Transverse colon (tissue), 4 donors: ENCODE results near the gene SLIT3. TPM values are rescaled to one million over a fixed set of nuclear protein-coding genes. Genes with fewer than 3 reads are reported as not detected.

Source experiments
- DNase-seq: peaks from one replicate; pipeline ENCODE4 v3.0.0-alpha.2; 2019
- H3K27ac ChIP-seq, 4 donors: fragments of 200-600 bp; sonication (generic); 2 replicates each; pipeline ENCODE4 v1.5.1; 2016 to 2018; ENCODE audit warnings: inconsistent platforms in 4 of 4
- H3K27me3 ChIP-seq: fragments of 200-600 bp; sonication (generic); 2 replicates; pipeline ENCODE4 v1.5.1; 2017; ENCODE audit warnings: inconsistent platforms
- H3K36me3 ChIP-seq, 4 donors: fragments of 200-600 bp; sonication (generic); 2 replicates each; pipeline ENCODE4 v1.5.1; 2017 to 2019; ENCODE audit warnings: inconsistent platforms in 4 of 4
- H3K4me1 ChIP-seq, 4 donors: fragments of 200-600 bp; sonication (generic); 2 replicates each; pipeline ENCODE4 v1.5.1; 2017 to 2020; ENCODE audit warnings: inconsistent platforms in 4 of 4
- H3K4me3 ChIP-seq, 4 donors: fragments of 200-600 bp; sonication (generic); 1 replicate in 1 of 4; 2 replicates in 3 of 4; pipeline versions ENCODE4 v1.5.1 to v1.6.1; 2017 to 2019; ENCODE audit warnings: inconsistent platforms in 4 of 4
- H3K9me3 ChIP-seq, 2 donors: fragments of 200-600 bp; sonication (generic); 2 replicates each; pipeline ENCODE4 v1.5.1; 2017 to 2019; ENCODE audit warnings: inconsistent platforms in 2 of 2
- EP300 ChIP-seq: sonication (generic); formaldehyde crosslinking; IDR thresholded peaks from one replicate; pipeline ENCODE4 v1.6.1; 2017; ENCODE audit warnings: antibody characterized with exemption, low read depth
- POLR2A ChIP-seq: fragments of 450-650 bp; IDR thresholded peaks from one replicate; pipeline ENCODE4 v1.6.1; 2016; ENCODE audit warnings: antibody characterized with exemption, mild to moderate bottlenecking, moderate library complexity
- POLR2AphosphoS5 ChIP-seq, 3 donors: sonication (generic); formaldehyde crosslinking; IDR thresholded peaks; one replicate each; pipeline ENCODE4 v1.6.1; 2016; ENCODE audit warnings: antibody characterized with exemption in 3 of 3
- WGBS, 2 donors: methylation state at CpG; one replicate each; pipeline ENCODE4 v1.1.5; 2018; ENCODE audit warnings: low coverage in 1 of 2; 5-methylcytosine and 5-hydroxymethylcytosine counted together
- in situ Hi-C, 4 donors: fragments of 200-750 bp; cut with MboI; loops; one replicate each; pipeline versions ENCODE4 v1.15.0 to v1.15.1; 2017; ENCODE audit warnings: low sequenced_read_pairs in 3 of 4, low pct_ligation_motif_present in 1 of 4, low pct_unique_long_range_greater_than_20kb in 1 of 4
- intact Hi-C: fragments of 100-400 bp; cut with DNase I; formaldehyde crosslinking; loops from one replicate; pipeline ENCODE4 v1.15.1; 2023; ENCODE audit warnings: low total_unique reads
- total RNA-seq, 4 donors: library from RNA; depleted of rRNA; stranded (reverse); fragments of >200 nt; gene quantifications; one replicate each; pipeline ENCODE4 v1.1.0, GENCODE V29; 2016
- TF ChIP-seq, protein P1 (sequence below), 5 experiments: fragments of 200-600 bp in 3 of 5; fragments of 450-650 bp in 2 of 5; sonication (generic) in 3 of 5; IDR thresholded peaks; 1 replicate in 2 of 5; 2 replicates in 3 of 5; pipeline ENCODE4 v1.5.1; 2016 to 2017; ENCODE audit warnings: antibody characterized with exemption in 5 of 5, inconsistent platforms in 3 of 5, mild to moderate bottlenecking in 2 of 5, moderate library complexity in 1 of 5

The SLIT3 gene
- total RNA-seq, 4 donors from 2014 or later = 6.7 to 60.5 (median 9.6) TPM

DNA sequence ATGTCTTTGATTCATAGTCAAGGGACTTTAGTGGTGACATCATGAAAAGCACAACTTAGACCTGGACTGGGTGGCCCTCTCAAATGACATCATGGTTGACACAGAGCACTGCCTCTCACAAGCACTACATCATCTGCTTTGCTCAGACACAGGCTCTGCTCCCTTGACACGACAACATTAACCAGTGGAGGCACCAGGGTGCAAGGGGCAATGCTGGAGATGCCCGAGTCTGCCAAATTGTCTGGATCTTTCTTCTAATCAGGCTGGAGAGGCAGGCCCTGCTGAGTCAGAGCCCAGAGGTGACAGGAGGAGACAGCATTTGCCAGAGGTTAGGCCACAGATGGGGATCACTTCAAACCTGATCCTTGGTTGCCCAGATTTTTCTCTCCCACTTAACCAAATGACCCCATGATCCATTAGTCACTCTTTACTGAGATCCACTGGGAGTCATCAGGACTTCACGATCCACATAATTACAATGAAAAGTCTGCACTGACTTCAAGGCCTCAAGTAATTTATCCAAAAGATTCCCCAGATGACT is 174.4 kb downstream of the SLIT3 start:
- no peaks in the 10 kb centered on the region for H3K4me1 ChIP-seq
- no peaks in the 10 kb centered on the region for H3K9me3 ChIP-seq
- no peak for DNase-seq
- H3K27me3 ChIP-seq = no peaks in the 10 kb centered on the region
- H3K36me3 ChIP-seq = no peaks in the 10 kb centered on the region
- H3K4me3 ChIP-seq = no peak overlapping the region
- no peak overlapping the region for H3K27ac ChIP-seq
- in situ Hi-C loops = no loop called here
- intact Hi-C loops = loop anchor here (1.0 kb wide), 1 partner anchor 131 kb away; no protein-coding TSS in a partner anchor
- TF ChIP-seq EP300 (no peak), POLR2A (no peak), POLR2AphosphoS5 (IDR thresholded peaks at IDR 0.05) (no peak)
- TF ChIP-seq, protein P1, sequence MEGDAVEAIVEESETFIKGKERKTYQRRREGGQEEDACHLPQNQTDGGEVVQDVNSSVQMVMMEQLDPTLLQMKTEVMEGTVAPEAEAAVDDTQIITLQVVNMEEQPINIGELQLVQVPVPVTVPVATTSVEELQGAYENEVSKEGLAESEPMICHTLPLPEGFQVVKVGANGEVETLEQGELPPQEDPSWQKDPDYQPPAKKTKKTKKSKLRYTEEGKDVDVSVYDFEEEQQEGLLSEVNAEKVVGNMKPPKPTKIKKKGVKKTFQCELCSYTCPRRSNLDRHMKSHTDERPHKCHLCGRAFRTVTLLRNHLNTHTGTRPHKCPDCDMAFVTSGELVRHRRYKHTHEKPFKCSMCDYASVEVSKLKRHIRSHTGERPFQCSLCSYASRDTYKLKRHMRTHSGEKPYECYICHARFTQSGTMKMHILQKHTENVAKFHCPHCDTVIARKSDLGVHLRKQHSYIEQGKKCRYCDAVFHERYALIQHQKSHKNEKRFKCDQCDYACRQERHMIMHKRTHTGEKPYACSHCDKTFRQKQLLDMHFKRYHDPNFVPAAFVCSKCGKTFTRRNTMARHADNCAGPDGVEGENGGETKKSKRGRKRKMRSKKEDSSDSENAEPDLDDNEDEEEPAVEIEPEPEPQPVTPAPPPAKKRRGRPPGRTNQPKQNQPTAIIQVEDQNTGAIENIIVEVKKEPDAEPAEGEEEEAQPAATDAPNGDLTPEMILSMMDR (IDR thresholded peaks at IDR 0.05) = no peak
- WGBS, 2 donors = 67 to 80% methylated on average over 1 to 3 of the region's 3 CpGs

DNA sequence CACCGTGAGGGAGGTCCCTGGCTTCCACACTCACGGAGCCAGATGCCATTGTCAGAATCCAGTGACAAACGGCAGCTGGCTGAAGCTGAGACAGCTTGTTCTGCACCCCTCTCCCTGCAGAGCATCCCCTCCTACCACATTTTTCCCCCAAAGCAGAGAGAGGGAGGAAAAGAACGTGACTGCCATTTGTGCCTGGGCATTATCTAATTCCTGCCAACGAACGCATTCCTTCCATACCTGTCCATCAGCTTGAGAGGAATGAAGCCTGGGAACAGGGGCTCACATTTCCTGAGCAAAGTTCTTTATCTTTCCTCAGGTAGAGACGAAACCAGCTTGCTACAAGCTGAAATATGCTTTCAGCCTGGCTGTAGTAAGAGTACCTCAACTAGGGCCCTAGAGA is 175.4 kb downstream of the SLIT3 start:
- Histone ChIP-seq H3K9me3 (no peaks in the 10 kb centered on the region), H3K4me3 (no peak overlapping the region), H3K27me3 (no peaks in the 10 kb centered on the region), H3K36me3 (no peaks in the 10 kb centered on the region), H3K27ac (no peak overlapping the region), H3K4me1 (no peaks in the 10 kb centered on the region)
- intact Hi-C loops (no loop called here), in situ Hi-C loops (no loop called here)
- TF ChIP-seq EP300 = no peak
- TF ChIP-seq POLR2A = no peak
- DNase-seq = no peak
- 81% methylated on average over 7 of the region's 7 CpGs; no CpG with 5 or more reads in 1 of the 2 donors for WGBS, 2 donors

DNA sequence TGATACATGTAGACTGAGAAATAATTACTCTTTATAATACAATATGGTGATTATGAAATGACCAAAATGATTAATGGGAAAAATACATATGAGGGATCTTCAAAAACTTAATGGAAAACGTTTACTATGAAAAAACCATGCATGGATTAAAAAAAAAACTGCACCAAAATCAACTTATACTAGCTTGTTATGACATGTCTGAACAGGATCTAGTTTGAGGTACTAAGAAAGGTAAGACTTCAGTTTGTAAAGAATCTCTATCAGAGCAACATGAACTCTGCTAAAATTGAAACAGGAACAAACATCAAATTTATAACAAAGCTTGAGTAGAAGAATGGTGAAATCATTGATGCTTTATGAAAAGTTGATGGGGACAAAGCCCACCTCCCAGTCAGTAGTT is 178.0 kb downstream of the SLIT3 start:
- intact Hi-C loops = no loop called here
- no peak for DNase-seq
- Histone ChIP-seq H3K27me3 (no peaks in the 10 kb centered on the region), H3K27ac (no peak overlapping the region), H3K9me3 (no peaks in the 10 kb centered on the region), H3K36me3 (no peaks in the 10 kb centered on the region), H3K4me3 (no peak overlapping the region), H3K4me1 (no peaks in the 10 kb centered on the region)
- TF ChIP-seq POLR2AphosphoS5 (IDR thresholded peaks at IDR 0.05) (no peak), POLR2A (no peak), EP300 (no peak)
- TF ChIP-seq, protein P1 (IDR thresholded peaks at IDR 0.05) = no peak
- in situ Hi-C loops = no loop called here
- 40 to 54% methylated on average over 1 of the region's 1 CpG for WGBS, 2 donors

DNA sequence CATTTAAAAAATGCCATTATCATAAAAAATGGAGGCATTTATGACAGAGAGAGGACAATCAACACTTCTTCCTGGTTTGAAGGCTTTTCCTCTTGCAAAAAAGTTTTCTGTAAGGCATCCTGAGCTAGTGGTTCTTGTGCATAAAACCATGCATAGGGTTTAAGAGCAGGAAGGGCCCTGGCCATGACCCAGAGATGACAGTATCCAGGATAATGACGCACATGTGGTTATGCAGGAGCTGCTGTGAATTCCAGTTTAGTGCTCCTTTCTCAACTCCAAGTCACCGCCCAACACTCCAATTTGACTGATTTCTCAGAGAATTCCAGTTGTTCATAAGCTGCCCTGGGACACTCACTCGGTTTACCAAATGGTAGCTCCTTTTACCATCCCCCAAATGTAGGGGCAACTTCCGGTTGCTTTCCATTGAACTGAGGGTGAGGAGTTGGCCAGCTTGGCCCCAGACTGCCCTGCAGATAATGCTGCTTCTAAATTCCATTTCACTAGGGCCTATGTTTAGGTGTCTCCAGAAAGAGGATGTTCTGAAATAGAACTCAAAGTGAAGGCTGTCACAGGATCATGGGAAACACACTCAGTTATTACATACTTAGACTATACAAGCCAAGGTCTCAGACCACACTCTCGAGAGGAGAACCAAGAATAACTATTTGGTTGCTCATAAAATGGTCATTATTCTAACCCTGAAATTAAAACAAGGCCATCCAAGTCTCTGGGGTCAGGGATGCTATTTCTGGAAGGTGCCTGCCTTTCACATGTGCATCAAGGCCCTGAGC is 179.1 kb downstream of the SLIT3 start:
- Histone ChIP-seq H3K4me1 (no peaks in the 10 kb centered on the region), H3K27ac (no peak overlapping the region), H3K4me3 (no peak overlapping the region), H3K9me3 (no peaks in the 10 kb centered on the region), H3K36me3 (no peaks in the 10 kb centered on the region), H3K27me3 (no peaks in the 10 kb centered on the region)
- intact Hi-C loops = no loop called here
- 81 to 85% methylated on average over 5 of the region's 5 CpGs for WGBS, 2 donors
- TF ChIP-seq EP300 (no peak), POLR2AphosphoS5 (IDR thresholded peaks at IDR 0.05) (no peak), POLR2A (no peak)
- TF ChIP-seq, protein P1 (IDR thresholded peaks at IDR 0.05) = no peak
- DNase-seq = no peak
- in situ Hi-C loops = no loop called here
